ENCODE data around the gene CMBL. TPM values are rescaled to one million over a fixed set of nuclear protein-coding genes. Genes with fewer than 3 reads are reported as not detected.
"Not testable (repeated sequence)": the region's sequence is repeated elsewhere in the genome, so short reads cannot be mapped to it uniquely, and the experiment has no call there.

Gene CMBL
- 17.3 TPM for total RNA-seq
- long read RNA-seq, transcript CMBL-201 (6 exons, 2,335 nt), result major isoform, 20 of 32 reads
- long read RNA-seq, partial matches to known transcripts, result 10 of 32 reads
- long read RNA-seq, other reads (novel, unspliced or antisense), result 2 of 32 reads

GRCh38 chr5:10307206-10308148 lies at the start of gene CMBL:
Gene CMBL (minus strand): TSS chr5:10307902. CDS start chr5:10290762, 17,140 bp downstream.
- no peak for DNase-seq (ENCODE audit: low spot score)

- DNase-seq (ENCODE audit: low spot score), result no peak
Measured at GRCh38 chr5:10355071-10355889, 47.6 kb upstream of the CMBL start.

GRCh38 chr5:10354048-10354872 lies 46.6 kb upstream of the CMBL start:
- DNase-seq (ENCODE audit: low spot score), result no peak

- DNase-seq (ENCODE audit: low spot score), result peak; percentile 99
Measured at GRCh38 chr5:10353241-10354047, 45.7 kb upstream of the CMBL start, which contains the start of gene MARCHF6. Gene MARCHF6 (plus strand): TSS chr5:10353695. CDS start chr5:10353899, 204 bp downstream.

GRCh38 chr5:10352430-10353240 lies 44.9 kb upstream of the CMBL start:
- no peak for DNase-seq (ENCODE audit: low spot score)

- no peak for DNase-seq (ENCODE audit: low spot score)
Measured at GRCh38 chr5:10351919-10352318, 44.2 kb upstream of the CMBL start.

GRCh38 chr5:10351199-10351905 lies 43.6 kb upstream of the CMBL start:
- no peak for DNase-seq (ENCODE audit: low spot score)

GRCh38 chr5:10348258-10348657 lies 40.6 kb upstream of the CMBL start:
- DNase-seq (ENCODE audit: low spot score), result no peak

GRCh38 chr5:10344461-10345106 lies 36.9 kb upstream of the CMBL start:
- not testable (repeated sequence) for DNase-seq (ENCODE audit: low spot score)

- no peak for DNase-seq (ENCODE audit: low spot score)
Measured at GRCh38 chr5:10343486-10343885, 35.8 kb upstream of the CMBL start.

GRCh38 chr5:10339958-10340357 lies 32.3 kb upstream of the CMBL start:
- no peak for DNase-seq (ENCODE audit: low spot score)

- DNase-seq (ENCODE audit: low spot score), result no peak
Measured at GRCh38 chr5:10339058-10339811, 31.5 kb upstream of the CMBL start.

- DNase-seq (ENCODE audit: low spot score), result no peak
Measured at GRCh38 chr5:10338686-10339057, 31.0 kb upstream of the CMBL start.

- no peak for DNase-seq (ENCODE audit: low spot score)
Measured at GRCh38 chr5:10337986-10338385, 30.3 kb upstream of the CMBL start.

GRCh38 chr5:10337107-10337506 lies 29.4 kb upstream of the CMBL start:
- no peak for DNase-seq (ENCODE audit: low spot score)

- no peak for DNase-seq (ENCODE audit: low spot score)
Measured at GRCh38 chr5:10335711-10336470, 28.2 kb upstream of the CMBL start.
